ENCODE results near the gene STH.

STH gene

GRCh38 chr17:46028981-46029565, 30.0 kb downstream of the STH start:
- no peak for DNase-seq

DNA sequence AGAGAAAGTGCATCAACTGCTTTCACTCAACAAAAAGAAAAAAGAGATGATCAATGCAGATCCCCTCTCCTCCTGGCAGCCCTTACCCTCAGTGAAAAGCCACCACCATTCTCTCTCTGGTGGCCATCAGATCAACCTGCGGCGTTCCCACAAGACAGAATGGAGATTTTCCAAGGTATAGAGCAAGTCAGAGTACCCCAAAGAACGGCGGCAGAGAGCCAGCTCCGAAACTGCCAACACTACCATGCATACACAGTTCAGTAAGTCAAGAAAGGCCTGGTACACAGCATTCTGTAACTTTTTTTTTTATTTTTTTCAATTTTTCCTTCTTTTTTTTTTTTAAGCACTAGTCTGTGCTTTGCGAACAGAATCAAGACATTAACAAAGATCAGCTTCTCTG, 30.6 kb downstream of the STH start:
- no peak for DNase-seq

GRCh38 chr17:46030752-46031151, 31.7 kb downstream of the STH start:
- no peak for DNase-seq

DNA sequence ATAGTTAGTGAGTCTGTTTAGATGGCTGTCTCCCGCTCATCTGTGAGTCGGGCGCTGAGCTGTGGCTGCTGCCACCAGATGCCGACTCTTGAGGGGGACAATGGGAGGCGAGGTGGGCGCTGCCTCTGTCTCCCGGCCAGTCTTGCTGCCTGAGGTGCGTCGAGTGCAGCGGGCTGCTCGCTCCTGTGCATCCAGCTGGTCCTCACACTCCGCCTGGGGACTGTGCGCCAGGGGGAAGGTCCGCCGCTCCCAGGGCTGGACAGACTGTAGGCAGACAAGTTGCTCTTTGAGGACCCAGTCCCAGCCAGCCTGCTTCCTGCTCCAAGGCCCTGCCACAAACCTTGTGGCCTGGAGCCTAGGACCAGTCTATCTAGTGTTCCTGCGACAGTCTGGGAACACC, 32.4 kb downstream of the STH start:
- DNase-seq = no peak

DNA sequence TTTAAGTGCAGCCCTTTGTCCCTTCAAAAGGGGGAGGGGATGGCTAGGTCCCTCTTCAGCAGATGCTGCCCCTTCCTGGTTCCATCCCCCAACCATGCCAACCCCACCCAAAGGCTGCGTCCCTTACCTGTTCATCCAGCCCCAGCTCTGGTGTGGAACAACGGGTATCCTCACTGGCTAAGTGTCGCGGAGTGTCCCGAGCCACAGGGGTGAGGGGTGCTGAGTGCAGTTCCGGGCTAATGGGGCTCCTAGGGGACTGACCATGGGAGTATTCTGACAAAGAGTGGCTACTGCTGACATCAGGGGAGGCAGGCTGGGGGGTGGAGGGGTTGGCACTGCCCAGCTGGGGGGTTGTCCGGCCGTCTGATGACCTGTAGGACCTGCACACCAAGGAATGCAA, 32.9 kb downstream of the STH start:
- DNase-seq = no peak

DNA sequence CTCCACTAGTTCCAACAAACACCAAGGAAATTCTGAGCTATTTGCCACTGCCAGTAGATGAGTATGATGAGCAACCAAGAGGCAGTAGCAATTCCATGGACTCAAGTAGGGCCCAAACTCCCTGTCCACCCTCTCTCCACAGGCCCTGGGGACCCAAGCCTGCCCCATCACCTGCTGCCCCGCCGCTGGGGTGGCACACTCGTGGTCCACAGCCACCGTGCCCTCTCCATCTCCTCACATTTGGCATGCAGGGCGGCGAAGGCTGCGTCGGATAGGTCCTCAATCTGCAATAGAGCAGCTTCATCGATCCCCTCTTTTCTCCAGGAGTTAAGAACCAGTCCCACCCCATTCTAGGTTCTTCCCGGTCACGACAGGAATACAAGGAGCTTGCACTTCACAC, 33.9 kb downstream of the STH start:
- no peak for DNase-seq

DNA sequence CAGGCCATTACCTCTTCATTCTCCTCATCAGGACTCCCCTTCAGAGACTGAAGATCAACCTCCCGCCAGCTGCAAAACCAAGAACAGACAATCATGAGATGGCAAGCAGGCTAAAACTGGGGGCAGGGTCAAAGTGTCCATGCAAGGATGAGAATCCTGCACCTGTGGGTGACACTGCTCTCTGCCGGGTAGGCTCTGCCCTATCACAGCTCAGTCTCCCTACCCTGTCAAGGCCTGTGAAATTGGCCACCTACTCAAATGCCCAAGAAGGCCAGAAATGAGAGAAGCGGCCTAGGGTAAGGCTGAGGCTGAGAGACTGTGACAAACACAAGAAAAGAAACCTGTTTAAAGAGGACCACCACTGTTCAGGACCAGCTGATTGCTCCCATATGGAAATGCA, 34.3 kb downstream of the STH start:
- DNase-seq = no peak

DNA sequence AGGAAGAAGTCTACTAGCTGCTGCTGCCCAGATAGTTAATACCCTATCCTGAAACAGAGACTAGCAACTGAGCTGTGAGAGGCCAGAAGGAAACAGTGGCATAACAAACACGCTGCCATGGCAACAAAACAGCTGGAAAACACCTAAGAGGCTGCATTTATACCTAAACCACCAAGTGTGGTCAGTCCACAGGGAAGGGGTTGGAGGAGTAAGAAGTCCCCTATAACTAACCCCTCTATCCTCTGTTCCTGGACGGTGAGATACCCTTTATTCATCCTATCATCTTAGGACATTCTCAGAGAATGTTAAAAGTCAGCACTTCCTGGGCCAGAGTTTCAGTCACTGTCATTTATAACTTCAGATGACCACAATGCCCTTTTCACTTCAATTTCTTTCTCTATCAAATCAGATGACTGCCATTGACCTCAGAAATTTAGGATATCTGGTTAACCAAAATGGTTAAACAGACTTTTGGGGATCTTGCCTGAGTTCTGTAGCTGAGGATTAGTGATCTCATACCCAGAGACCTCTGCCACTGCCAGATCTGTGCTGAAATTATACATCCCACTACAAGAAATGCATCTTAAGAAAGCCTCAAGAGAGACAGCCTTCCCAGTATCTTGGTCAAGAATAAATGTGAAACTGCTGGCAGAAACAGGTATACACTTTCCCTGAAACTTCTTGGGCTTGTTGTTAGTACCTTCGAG, 36.2 kb downstream of the STH start:
- DNase-seq = no peak

- DNase-seq = no peak
Observed at GRCh38 chr17:46036491-46036890, 37.4 kb downstream of the STH start.

DNA sequence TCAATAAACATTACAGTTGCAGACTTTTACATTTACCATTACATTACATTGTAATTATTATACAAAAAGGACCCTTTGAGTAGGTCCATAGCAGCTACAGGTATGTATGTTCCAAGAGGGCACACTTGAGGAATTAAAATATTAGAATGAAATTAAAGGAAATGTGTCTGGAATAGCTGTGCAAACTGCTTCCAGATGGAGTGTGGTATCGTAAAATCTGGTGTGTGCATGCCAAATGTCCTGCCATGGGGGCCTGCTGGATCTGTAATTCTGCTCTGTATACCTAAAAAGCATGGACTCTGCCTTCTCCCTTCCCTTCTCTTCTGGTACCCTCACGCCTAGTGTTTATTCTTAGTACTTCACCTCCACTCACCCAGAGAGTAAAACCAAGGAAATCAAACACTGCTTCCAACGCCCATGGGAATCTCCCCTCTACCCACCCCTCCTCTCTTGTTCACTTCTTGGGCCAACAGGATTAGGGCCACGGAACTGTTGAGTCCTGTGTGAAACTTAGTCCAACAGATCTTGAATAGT, 38.7 kb downstream of the STH start:
- DNase-seq = no peak

GRCh38 chr17:46038414-46038813, 39.4 kb downstream of the STH start:
- no peak for DNase-seq

DNA sequence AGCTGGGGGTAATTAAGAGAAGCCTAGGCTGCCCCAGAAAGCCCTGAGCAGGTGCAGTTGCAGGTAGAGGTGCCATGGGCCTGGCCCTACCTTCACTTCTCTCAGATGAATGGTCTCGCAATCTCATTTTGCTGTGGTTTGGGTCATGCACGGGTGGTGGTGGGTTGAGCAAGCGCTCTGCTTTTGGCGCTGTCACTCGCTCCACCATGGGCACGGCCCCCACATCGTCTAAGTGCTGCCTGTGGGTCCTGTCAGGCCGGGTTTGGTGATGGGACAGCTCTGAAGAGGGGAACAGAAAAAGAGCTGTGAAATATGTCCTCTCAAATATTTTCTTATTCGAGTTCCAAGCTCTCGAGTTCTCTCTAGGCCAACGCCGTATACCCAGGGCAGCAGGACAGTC, 39.9 kb downstream of the STH start:
- no peak for DNase-seq

GRCh38 chr17:46039592-46040186, 40.6 kb downstream of the STH start:
- no peak for DNase-seq

- DNase-seq = no peak
Observed at GRCh38 chr17:46042246-46042645, 43.2 kb downstream of the STH start.

DNA sequence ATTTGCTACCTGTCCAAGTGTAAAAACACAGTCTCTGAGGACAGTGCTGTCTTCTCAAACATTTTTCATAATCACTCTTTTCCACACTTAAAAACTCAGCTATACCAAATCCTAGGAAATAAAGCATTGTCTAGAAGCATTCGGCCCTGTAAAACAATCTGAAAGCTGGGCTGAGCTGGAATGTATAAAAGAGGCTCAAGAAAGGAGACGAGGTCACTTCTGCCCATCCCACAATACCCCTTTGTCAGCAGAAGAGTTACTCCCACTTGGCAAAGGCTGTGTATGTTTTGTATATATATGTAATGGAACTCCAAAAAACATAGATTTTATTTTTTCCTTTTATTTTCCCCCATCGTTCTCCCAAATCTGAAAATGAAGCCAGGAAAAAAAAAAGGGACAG, 43.9 kb downstream of the STH start:
- no peak for DNase-seq

GRCh38 chr17:46043606-46044005, 44.6 kb downstream of the STH start:
- no peak for DNase-seq

DNA sequence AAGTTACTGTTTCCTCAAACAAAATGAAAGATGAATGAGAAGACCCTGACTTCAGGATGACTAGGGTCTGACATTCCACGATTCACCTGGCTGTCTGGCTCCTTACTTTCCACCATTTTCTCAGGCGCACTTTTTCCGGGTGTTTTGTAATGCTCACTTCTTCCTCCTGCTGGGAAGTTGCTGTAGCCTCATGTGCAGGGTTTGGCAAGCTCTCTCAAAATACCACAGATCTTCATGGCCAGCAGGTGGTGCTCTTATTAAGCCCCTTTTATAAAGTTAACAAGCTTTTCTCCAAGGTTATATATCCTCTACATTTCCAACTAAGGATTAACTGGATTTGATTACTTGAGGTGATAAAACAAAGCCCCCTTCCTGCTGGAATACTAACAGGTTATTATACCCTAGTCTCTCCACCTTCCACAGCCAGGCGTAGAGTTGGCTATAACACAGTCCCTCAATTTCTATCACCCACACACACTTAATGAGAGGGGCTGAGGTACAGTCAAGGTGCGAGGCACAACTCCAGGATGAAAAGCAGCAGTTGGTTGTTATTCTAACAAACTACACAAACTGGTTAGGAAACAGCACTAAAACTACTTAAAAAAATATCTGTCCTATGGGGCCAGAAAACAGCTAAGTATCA, 45.4 kb downstream of the STH start:
- DNase-seq = peak; percentile 51

- no peak for DNase-seq
Observed at GRCh38 chr17:46044989-46045388, 45.9 kb downstream of the STH start.

DNA sequence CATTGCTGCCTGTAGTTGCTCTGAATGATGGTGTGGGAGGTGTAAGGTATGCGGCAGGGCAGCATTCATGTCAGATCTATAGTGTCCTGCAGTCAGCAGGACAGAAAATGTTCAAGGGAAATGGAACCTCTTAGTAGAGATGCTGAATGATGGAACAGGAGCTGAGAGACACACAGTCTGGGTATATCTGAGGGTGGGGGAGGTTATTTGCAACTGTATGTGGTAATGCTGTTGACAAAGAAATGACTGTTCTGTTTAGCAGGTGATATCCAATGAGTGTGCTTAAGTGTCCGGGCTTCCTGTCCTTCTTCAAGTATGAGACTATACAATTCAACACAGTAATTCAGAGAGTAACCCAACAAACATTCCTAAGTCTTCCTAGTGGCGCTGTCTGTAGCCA, 46.6 kb downstream of the STH start:
- no peak for DNase-seq

- no peak for DNase-seq
Observed at GRCh38 chr17:46046957-46047356, 47.9 kb downstream of the STH start.

- no peak for DNase-seq
Observed at GRCh38 chr17:46047398-46047797, 48.3 kb downstream of the STH start.

GRCh38 chr17:46047856-46048255, 48.8 kb downstream of the STH start:
- DNase-seq = no peak
